Upper lobe of left lung (tissue), 6 donors: ENCODE data around the gene ZNF423. TPM values are rescaled to one million over a fixed set of nuclear protein-coding genes. Genes with fewer than 3 reads are reported as not detected.

Experiments used
- ATAC-seq, 2 donors: fragments of 200-7000 bp; cut with Tn5 transposase; one replicate each; pipeline ENCODE4 v1.9.1; 2022; ENCODE audit warnings: mild to moderate bottlenecking in 2 of 2, moderate library complexity in 2 of 2; ENCODE audit not compliant: low FRiP score in 2 of 2
- DNase-seq, 2 donors: peaks; one replicate each; pipeline ENCODE4 v3.0.0-alpha.2; 2019 to 2020
- H3K27ac ChIP-seq, 4 donors: fragments of 200-600 bp; sonication (generic); one replicate each; pipeline ENCODE4 v1.5.1; 2016 to 2019
- H3K27me3 ChIP-seq, 4 donors: fragments of 200-600 bp; sonication (generic); one replicate each; pipeline ENCODE4 v1.5.1; 2017 to 2019
- H3K36me3 ChIP-seq, 4 donors: fragments of 200-600 bp; sonication (generic); one replicate each; pipeline ENCODE4 v1.5.1; 2016 to 2019
- H3K4me1 ChIP-seq, 4 donors: fragments of 200-600 bp; sonication (generic); one replicate each; pipeline ENCODE4 v1.5.1; 2018 to 2019
- H3K4me3 ChIP-seq, 4 donors: fragments of 200-600 bp; sonication (generic); one replicate each; pipeline ENCODE4 v1.5.1; 2017 to 2019; ENCODE audit warnings: mild to moderate bottlenecking in 2 of 4, moderate library complexity in 1 of 4
- H3K9me3 ChIP-seq, 4 donors: fragments of 200-600 bp; sonication (generic); one replicate each; pipeline ENCODE4 v1.5.1; 2018 to 2019
- CTCF ChIP-seq, 6 experiments: fragments of 450-650 bp in 4 of 6; fragments of 200-600 bp in 2 of 6; sonication (generic) in 2 of 6; IDR thresholded peaks; one replicate each; pipeline ENCODE4 v1.5.1; 2016 to 2019; ENCODE audit warnings: antibody characterized with exemption in 6 of 6
- EP300 ChIP-seq, 4 donors: sonication (generic); formaldehyde crosslinking; IDR thresholded peaks; one replicate each; pipeline ENCODE4 v1.5.1; 2017; ENCODE audit warnings: antibody characterized with exemption in 4 of 4, control low read depth in 2 of 4
- POLR2A ChIP-seq, 4 donors: fragments of 450-650 bp; IDR thresholded peaks; one replicate each; pipeline ENCODE4 v1.5.1; 2016 to 2017; ENCODE audit warnings: antibody characterized with exemption in 4 of 4, mild to moderate bottlenecking in 2 of 4
- POLR2AphosphoS5 ChIP-seq, 2 donors: sonication (generic); formaldehyde crosslinking; IDR thresholded peaks; one replicate each; pipeline ENCODE4 v1.5.1; 2017; ENCODE audit warnings: antibody characterized with exemption in 2 of 2
- WGBS, 2 donors: methylation state at CpG; one replicate each; pipeline ENCODE4 v1.1.5; 2017 to 2018; 5-methylcytosine and 5-hydroxymethylcytosine counted together
- total RNA-seq, 6 donors: library from RNA; depleted of rRNA in 4 of 6; stranded (reverse); fragments of >200 nt in 4 of 6; gene quantifications; one replicate each; pipeline versions ENCODE4 v1.1.0 to v1.2.1, GENCODE V29; 2016 to 2021
- donor health status: DM: no; HTN: no; CAD: no; lungs with moderate emphysema.
- donor health status: DM: no; HTN: yes; CAD: no; lungs with severe emphysema.

ZNF423 gene
- total RNA-seq, 6 donors from 2014 or later: 4.1 to 11.4 (median 6.7) TPM

- no peaks in the 10 kb centered on the region for H3K9me3 ChIP-seq
- no peaks in the 10 kb centered on the region for H3K4me1 ChIP-seq
- no peak for DNase-seq
- H3K4me3 ChIP-seq: no peak overlapping the region
- no peak for ATAC-seq
- no peaks in the 10 kb centered on the region for H3K27me3 ChIP-seq
- 95 to 97% methylated on average over 9 to 11 of the region's 11 CpGs for WGBS, 2 donors
- no peak overlapping the region for H3K27ac ChIP-seq
- TF ChIP-seq POLR2A (IDR thresholded peaks at IDR 0.05): no peak
- TF ChIP-seq EP300 (IDR thresholded peaks at IDR 0.05): no peak
- TF ChIP-seq CTCF (IDR thresholded peaks at IDR 0.05): no peak
- no peak for TF ChIP-seq POLR2AphosphoS5 (IDR thresholded peaks at IDR 0.05)
- H3K36me3 ChIP-seq: no peaks in the 10 kb centered on the region
Measured at GRCh38 chr16:49785970-49786369, 69.9 kb downstream of the ZNF423 start.

- Histone ChIP-seq H3K27me3 (no peaks in the 10 kb centered on the region), H3K9me3 (no peaks in the 10 kb centered on the region), H3K27ac (no peak overlapping the region), H3K4me1 (peaks cover 4 to 20% (median 11%) of the 10 kb centered on the region in 4 donors), H3K36me3 (no peaks in the 10 kb centered on the region), H3K4me3 (no peak overlapping the region)
- 88 to 95% methylated on average over 5 of the region's 5 CpGs for WGBS, 2 donors
- ATAC-seq (no peak), DNase-seq (no peak)
- TF ChIP-seq POLR2A (IDR thresholded peaks at IDR 0.05) (no peak), EP300 (IDR thresholded peaks at IDR 0.05) (no peak)
Measured at GRCh38 chr16:49782405-49782804, 73.5 kb downstream of the ZNF423 start.

- whole genome bisulfite sequencing, 2 donors: 78% methylated on average over 13 to 14 of the region's 14 CpGs
- no peaks in the 10 kb centered on the region for H3K36me3 ChIP-seq
- H3K27ac ChIP-seq: no peak overlapping the region
- H3K27me3 ChIP-seq: no peaks in the 10 kb centered on the region
- H3K9me3 ChIP-seq: no peaks in the 10 kb centered on the region
- ATAC-seq (no peak), DNase-seq (no peak)
- TF ChIP-seq EP300 (IDR thresholded peaks at IDR 0.05) (no peak), POLR2AphosphoS5 (IDR thresholded peaks at IDR 0.05) (no peak), CTCF (IDR thresholded peaks at IDR 0.05) (no peak), POLR2A (IDR thresholded peaks at IDR 0.05) (no peak)
- no peak overlapping the region for H3K4me3 ChIP-seq
- peaks cover 4 to 28% (median 18%) of the 10 kb centered on the region in 4 donors for H3K4me1 ChIP-seq
Measured at GRCh38 chr16:49781401-49781800, 74.5 kb downstream of the ZNF423 start.

- TF ChIP-seq POLR2AphosphoS5 (IDR thresholded peaks at IDR 0.05) (no peak), CTCF (IDR thresholded peaks at IDR 0.05) (no peak), POLR2A (IDR thresholded peaks at IDR 0.05) (no peak), EP300 (IDR thresholded peaks at IDR 0.05) (no peak)
- WGBS, 2 donors: 62 to 72% methylated on average over 8 to 12 of the region's 12 CpGs
- no peaks in the 10 kb centered on the region for H3K9me3 ChIP-seq
- H3K36me3 ChIP-seq: no peaks in the 10 kb centered on the region
- H3K4me1 ChIP-seq: peaks cover 4 to 35% (median 26%) of the 10 kb centered on the region in 4 donors
- H3K27me3 ChIP-seq: no peaks in the 10 kb centered on the region
- H3K4me3 ChIP-seq: no peak overlapping the region
- peak in 1 of 2 donors; percentile 61 for DNase-seq
- no peak for ATAC-seq
- H3K27ac ChIP-seq: no peak overlapping the region
Measured at GRCh38 chr16:49780433-49780832, 75.5 kb downstream of the ZNF423 start.

GRCh38 chr16:49779979-49780378 lies 75.9 kb downstream of the ZNF423 start:
- 66 to 71% methylated on average over 5 to 7 of the region's 7 CpGs for WGBS, 2 donors
- ATAC-seq: no peak

More at GRCh38 chr16:49779979-49780378, 75.9 kb downstream of the ZNF423 start:
- Histone ChIP-seq H3K4me3 (no peak overlapping the region), H3K9me3 (no peaks in the 10 kb centered on the region), H3K27me3 (no peaks in the 10 kb centered on the region), H3K4me1 (peaks cover 4 to 36% (median 28%) of the 10 kb centered on the region in 4 donors), H3K27ac (no peak overlapping the region), H3K36me3 (no peaks in the 10 kb centered on the region)
- no peak for DNase-seq
- TF ChIP-seq POLR2AphosphoS5 (IDR thresholded peaks at IDR 0.05) (no peak), CTCF (IDR thresholded peaks at IDR 0.05) (no peak), EP300 (IDR thresholded peaks at IDR 0.05) (no peak), POLR2A (IDR thresholded peaks at IDR 0.05) (no peak)
